Measurements from ENCODE around the gene CCR7.

Gene CCR7

DNA sequence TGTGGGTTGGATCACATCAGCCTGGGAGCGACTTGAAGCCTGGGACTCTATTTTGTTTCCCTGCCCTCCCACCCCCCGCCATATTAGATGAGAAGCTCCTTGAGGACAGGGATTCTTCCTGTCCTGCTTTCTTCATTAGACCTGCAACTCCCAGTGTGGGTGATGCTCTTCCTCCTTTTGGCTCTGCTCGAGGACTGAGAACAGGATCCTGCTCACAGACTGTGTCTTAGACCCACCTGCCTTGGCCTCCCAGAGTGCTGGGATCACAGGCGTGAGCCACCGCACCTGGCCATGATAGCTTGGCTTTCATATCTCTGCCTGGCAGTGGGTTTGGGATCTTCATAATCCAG lies 42.3 kb downstream of the CCR7 start:
- H3K27ac ChIP-seq (ENCODE audit: low read depth, low read length), result no peak overlapping the region
- H3K4me1 ChIP-seq (ENCODE audit: insufficient read depth, low read length), result no peaks in the 10 kb centered on the region
- no peak overlapping the region for H3K4me3 ChIP-seq (ENCODE audit: low read depth in 1 of 2, low read length in 2 of 2)
- H3K27me3 ChIP-seq (ENCODE audit: control insufficient read depth in 1 of 2, insufficient read depth in 2 of 2, low read length in 2 of 2), result no peaks in the 10 kb centered on the region
- H3K9me3 ChIP-seq (ENCODE audit: low read length), result no peaks in the 10 kb centered on the region
- H3K36me3 ChIP-seq (ENCODE audit: insufficient read depth, low read length), result no peaks in the 10 kb centered on the region
- no peak overlapping the region for H3K9ac ChIP-seq (ENCODE audit: low read length)

- H3K9me3 ChIP-seq (ENCODE audit: low read length), result no peaks in the 10 kb centered on the region
- H3K9ac ChIP-seq (ENCODE audit: low read length), result no peak overlapping the region
- no peaks in the 10 kb centered on the region for H3K27me3 ChIP-seq (ENCODE audit: control insufficient read depth in 1 of 2, insufficient read depth in 2 of 2, low read length in 2 of 2)
- H3K4me3 ChIP-seq (ENCODE audit: low read depth in 1 of 2, low read length in 2 of 2), result no peak overlapping the region
- H3K36me3 ChIP-seq (ENCODE audit: insufficient read depth, low read length), result no peaks in the 10 kb centered on the region
- no peak overlapping the region for H3K27ac ChIP-seq (ENCODE audit: low read depth, low read length)
- no peaks in the 10 kb centered on the region for H3K4me1 ChIP-seq (ENCODE audit: insufficient read depth, low read length)
These were observed 42.9 kb downstream of the CCR7 start for GRCh38 chr17:40522250-40522960.

- Histone ChIP-seq H3K27ac (ENCODE audit: low read depth, low read length) (no peak overlapping the region), H3K4me1 (ENCODE audit: insufficient read depth, low read length) (no peaks in the 10 kb centered on the region), H3K4me3 (ENCODE audit: low read depth in 1 of 2, low read length in 2 of 2) (no peak overlapping the region), H3K36me3 (ENCODE audit: insufficient read depth, low read length) (no peaks in the 10 kb centered on the region), H3K9me3 (ENCODE audit: low read length) (no peaks in the 10 kb centered on the region), H3K27me3 (ENCODE audit: control insufficient read depth in 1 of 2, insufficient read depth in 2 of 2, low read length in 2 of 2) (no peaks in the 10 kb centered on the region), H3K9ac (ENCODE audit: low read length) (no peak overlapping the region)
These were observed 44.2 kb downstream of the CCR7 start for GRCh38 chr17:40520991-40521453.

- no peaks in the 10 kb centered on the region for H3K36me3 ChIP-seq (ENCODE audit: insufficient read depth, low read length)
- H3K9ac ChIP-seq (ENCODE audit: low read length), result no peak overlapping the region
- no peaks in the 10 kb centered on the region for H3K27me3 ChIP-seq (ENCODE audit: control insufficient read depth in 1 of 2, insufficient read depth in 2 of 2, low read length in 2 of 2)
- H3K9me3 ChIP-seq (ENCODE audit: low read length), result no peaks in the 10 kb centered on the region
- no peak overlapping the region for H3K4me3 ChIP-seq (ENCODE audit: low read depth in 1 of 2, low read length in 2 of 2)
- no peaks in the 10 kb centered on the region for H3K4me1 ChIP-seq (ENCODE audit: insufficient read depth, low read length)
- H3K27ac ChIP-seq (ENCODE audit: low read depth, low read length), result no peak overlapping the region
These were observed 46.0 kb downstream of the CCR7 start for GRCh38 chr17:40519089-40519775.

DNA sequence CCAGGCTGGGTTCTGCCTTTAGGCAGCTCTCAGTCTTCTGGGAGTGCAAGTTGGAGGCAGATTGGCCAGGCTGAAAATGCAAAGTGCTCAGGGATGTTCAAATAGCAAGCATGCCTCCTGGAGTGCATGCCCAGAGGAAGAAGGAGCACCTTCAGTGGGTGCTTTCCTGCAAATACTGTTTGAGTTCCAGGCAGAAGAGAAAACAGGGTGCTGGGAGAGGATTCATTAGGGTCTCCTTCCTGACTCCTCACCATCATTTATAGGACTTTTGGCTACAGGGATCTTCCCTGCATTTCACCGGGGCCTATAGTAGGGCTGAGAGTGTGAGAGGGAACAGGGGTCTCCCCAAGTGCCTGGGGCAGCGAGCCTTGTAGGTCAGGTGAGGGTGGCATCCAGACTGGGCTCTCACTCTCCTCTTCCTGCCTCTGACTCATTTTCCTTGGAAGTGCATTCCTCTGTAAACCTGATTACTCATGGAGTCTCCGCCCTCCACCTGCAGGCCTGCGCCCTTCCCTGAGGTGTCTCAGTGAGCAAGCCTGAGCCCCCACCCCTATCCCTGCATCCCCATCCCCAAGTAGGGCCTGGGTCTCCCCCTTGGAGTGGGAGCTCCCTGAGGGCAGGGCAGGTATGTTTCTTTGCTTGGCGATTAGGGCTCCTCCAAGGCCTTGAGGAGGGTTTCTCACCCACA lies 46.7 kb downstream of the CCR7 start:
- Histone ChIP-seq H3K4me3 (ENCODE audit: low read depth in 1 of 2, low read length in 2 of 2) (no peak overlapping the region), H3K4me1 (ENCODE audit: insufficient read depth, low read length) (no peaks in the 10 kb centered on the region), H3K27ac (ENCODE audit: low read depth, low read length) (no peak overlapping the region), H3K27me3 (ENCODE audit: control insufficient read depth in 1 of 2, insufficient read depth in 2 of 2, low read length in 2 of 2) (no peaks in the 10 kb centered on the region), H3K9ac (ENCODE audit: low read length) (no peak overlapping the region), H3K36me3 (ENCODE audit: insufficient read depth, low read length) (no peaks in the 10 kb centered on the region), H3K9me3 (ENCODE audit: low read length) (no peaks in the 10 kb centered on the region)

- H3K9ac ChIP-seq (ENCODE audit: low read length), result no peak overlapping the region
- no peaks in the 10 kb centered on the region for H3K9me3 ChIP-seq (ENCODE audit: low read length)
- H3K4me3 ChIP-seq (ENCODE audit: low read depth in 1 of 2, low read length in 2 of 2), result no peak overlapping the region
- no peaks in the 10 kb centered on the region for H3K4me1 ChIP-seq (ENCODE audit: insufficient read depth, low read length)
- no peaks in the 10 kb centered on the region for H3K27me3 ChIP-seq (ENCODE audit: control insufficient read depth in 1 of 2, insufficient read depth in 2 of 2, low read length in 2 of 2)
- no peak overlapping the region for H3K27ac ChIP-seq (ENCODE audit: low read depth, low read length)
- H3K36me3 ChIP-seq (ENCODE audit: insufficient read depth, low read length), result no peaks in the 10 kb centered on the region
These were observed 47.3 kb downstream of the CCR7 start for GRCh38 chr17:40517981-40518380.

- H3K4me1 ChIP-seq (ENCODE audit: insufficient read depth, low read length), result no peaks in the 10 kb centered on the region
- no peak overlapping the region for H3K9ac ChIP-seq (ENCODE audit: low read length)
- H3K27ac ChIP-seq (ENCODE audit: low read depth, low read length), result no peak overlapping the region
- H3K36me3 ChIP-seq (ENCODE audit: insufficient read depth, low read length), result no peaks in the 10 kb centered on the region
- no peaks in the 10 kb centered on the region for H3K9me3 ChIP-seq (ENCODE audit: low read length)
- H3K4me3 ChIP-seq (ENCODE audit: low read depth in 1 of 2, low read length in 2 of 2), result no peak overlapping the region
- no peaks in the 10 kb centered on the region for H3K27me3 ChIP-seq (ENCODE audit: control insufficient read depth in 1 of 2, insufficient read depth in 2 of 2, low read length in 2 of 2)
These were observed 48.0 kb downstream of the CCR7 start for GRCh38 chr17:40517286-40517662.

DNA sequence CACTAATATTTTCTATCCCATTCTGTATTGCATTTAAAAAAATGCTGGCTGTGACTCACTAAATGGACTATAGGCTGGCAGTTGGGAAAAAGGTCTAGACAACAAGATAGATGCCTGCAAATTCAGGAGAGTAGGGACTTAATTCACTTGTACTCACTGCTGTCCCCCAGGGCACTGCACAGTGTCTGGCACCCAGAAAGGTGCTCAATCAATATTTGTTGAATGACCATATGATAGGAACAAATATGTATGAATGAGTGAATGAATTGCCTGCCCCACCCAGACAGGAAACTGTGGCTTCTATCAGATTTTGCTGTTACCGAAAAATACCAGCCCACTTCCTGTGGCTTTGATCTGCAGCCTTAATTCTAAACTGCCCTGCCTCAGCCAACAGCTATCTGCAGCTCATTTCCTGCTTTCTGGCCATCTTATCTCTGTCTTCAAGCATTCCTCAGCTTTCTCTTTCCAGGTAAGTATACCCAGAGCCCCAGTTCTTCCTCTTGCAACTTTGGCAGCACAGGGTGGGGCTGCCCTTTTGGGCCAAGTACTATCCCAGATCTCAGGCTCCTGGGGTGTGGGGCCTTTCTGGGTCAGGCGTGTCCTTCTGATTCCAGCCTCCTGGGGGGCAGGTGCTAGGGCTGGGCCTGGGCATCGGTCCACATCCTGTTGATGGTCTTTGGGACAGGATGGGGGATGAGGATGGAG lies 48.5 kb downstream of the CCR7 start:
- H3K36me3 ChIP-seq (ENCODE audit: insufficient read depth, low read length), result no peaks in the 10 kb centered on the region
- no peak overlapping the region for H3K4me3 ChIP-seq (ENCODE audit: low read depth in 1 of 2, low read length in 2 of 2)
- H3K27me3 ChIP-seq (ENCODE audit: control insufficient read depth in 1 of 2, insufficient read depth in 2 of 2, low read length in 2 of 2), result no peaks in the 10 kb centered on the region
- no peaks in the 10 kb centered on the region for H3K4me1 ChIP-seq (ENCODE audit: insufficient read depth, low read length)
- no peaks in the 10 kb centered on the region for H3K9me3 ChIP-seq (ENCODE audit: low read length)
- no peak overlapping the region for H3K27ac ChIP-seq (ENCODE audit: low read depth, low read length)
- no peak overlapping the region for H3K9ac ChIP-seq (ENCODE audit: low read length)

DNA sequence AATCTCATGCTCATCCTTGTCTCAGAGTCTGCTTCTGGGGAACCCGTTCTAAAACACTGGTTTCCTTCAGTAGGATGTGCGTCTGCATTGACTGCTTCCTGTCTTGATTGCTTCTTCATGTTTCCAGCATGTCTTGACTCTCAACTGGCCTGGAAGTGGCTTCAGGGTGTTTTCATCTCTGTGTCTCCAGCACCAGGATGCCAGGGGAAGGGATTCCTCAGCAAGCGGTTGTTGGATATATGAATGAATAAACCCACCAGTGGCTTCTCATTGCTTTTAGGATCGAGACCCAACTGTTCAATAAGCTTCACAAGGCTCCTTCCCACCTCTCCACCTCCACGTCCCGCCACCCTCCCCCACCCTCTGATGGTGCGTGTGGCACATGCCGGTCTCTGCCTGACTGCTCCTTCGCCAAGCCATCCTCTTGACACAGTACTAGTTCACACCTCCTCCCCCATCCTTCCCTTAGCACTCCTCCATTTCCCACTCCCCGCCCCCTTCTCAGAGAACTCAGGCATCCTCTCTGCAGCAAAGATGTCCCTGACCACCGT lies 49.7 kb downstream of the CCR7 start:
- no peak overlapping the region for H3K4me3 ChIP-seq (ENCODE audit: low read depth in 1 of 2, low read length in 2 of 2)
- H3K27me3 ChIP-seq (ENCODE audit: control insufficient read depth in 1 of 2, insufficient read depth in 2 of 2, low read length in 2 of 2), result no peaks in the 10 kb centered on the region
- peaks cover 9% of the 10 kb centered on the region for H3K4me1 ChIP-seq (ENCODE audit: insufficient read depth, low read length)
- H3K9me3 ChIP-seq (ENCODE audit: low read length), result no peaks in the 10 kb centered on the region
- H3K9ac ChIP-seq (ENCODE audit: low read length), result no peak overlapping the region
- no peaks in the 10 kb centered on the region for H3K36me3 ChIP-seq (ENCODE audit: insufficient read depth, low read length)
- no peak overlapping the region for H3K27ac ChIP-seq (ENCODE audit: low read depth, low read length)

DNA sequence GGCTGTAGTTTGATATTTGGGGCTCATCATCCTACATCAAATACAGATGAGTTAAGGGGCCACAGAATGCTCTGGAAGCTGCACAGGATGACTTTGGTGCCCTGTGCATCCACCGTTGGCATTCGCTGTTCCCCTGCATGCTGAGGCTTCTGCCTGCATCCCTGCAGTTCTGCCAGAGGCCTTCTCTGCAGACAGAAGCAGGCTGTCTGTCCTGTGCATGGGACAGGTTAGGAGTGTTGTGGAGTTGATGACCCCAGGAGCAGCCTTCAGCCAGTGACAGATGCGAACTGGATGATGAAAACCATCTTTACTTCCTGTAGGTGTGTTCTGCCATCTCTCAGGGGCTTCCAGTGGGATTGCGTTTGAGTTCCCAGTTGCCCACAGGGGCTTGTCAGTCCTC lies 50.3 kb downstream of the CCR7 start:
- no peaks in the 10 kb centered on the region for H3K27me3 ChIP-seq (ENCODE audit: control insufficient read depth in 1 of 2, insufficient read depth in 2 of 2, low read length in 2 of 2)
- H3K36me3 ChIP-seq (ENCODE audit: insufficient read depth, low read length), result no peaks in the 10 kb centered on the region
- H3K27ac ChIP-seq (ENCODE audit: low read depth, low read length), result no peak overlapping the region
- H3K4me1 ChIP-seq (ENCODE audit: insufficient read depth, low read length), result peaks cover 9% of the 10 kb centered on the region
- H3K9me3 ChIP-seq (ENCODE audit: low read length), result no peaks in the 10 kb centered on the region
- no peak overlapping the region for H3K4me3 ChIP-seq (ENCODE audit: low read depth in 1 of 2, low read length in 2 of 2)
- H3K9ac ChIP-seq (ENCODE audit: low read length), result no peak overlapping the region
